Stimulated activated CD4-positive, alpha-beta T cell treated with anti-CD3 and anti-CD28 coated beads, Interleukin-2, amount 100 ng/mL, for 48 hours (primary cell): ENCODE results near the gene CLDND1.
"Not testable (repeated sequence)": the region's sequence is repeated elsewhere in the genome, so short reads cannot be mapped to it uniquely, and the experiment has no call there.

ENCODE experiments used
- DNase-seq, 2 donors: peaks; one replicate each; pipeline ENCODE4 v3.0.0-alpha.2; 2020

The CLDND1 gene

GRCh38 chr3:98522544-98523281, at the start of gene CLDND1:
Gene CLDND1 (minus strand): TSS chr3:98522902. CDS start chr3:98521424, 1,478 bp downstream.
- peak; percentile 90 to 91 for DNase-seq

- no peak for DNase-seq
Observed at GRCh38 chr3:98568402-98568801, 45.7 kb upstream of the CLDND1 start.

GRCh38 chr3:98567666-98568270, 45.1 kb upstream of the CLDND1 start:
- no peak for DNase-seq

- DNase-seq, result no peak
Observed at GRCh38 chr3:98565843-98566242, 43.1 kb upstream of the CLDND1 start.

GRCh38 chr3:98565237-98565643, 42.5 kb upstream of the CLDND1 start:
- no peak for DNase-seq

GRCh38 chr3:98564282-98565005, 41.7 kb upstream of the CLDND1 start:
- no peak for DNase-seq

GRCh38 chr3:98563661-98564281, 41.1 kb upstream of the CLDND1 start:
- DNase-seq, result no peak

- DNase-seq, result no peak
Observed at GRCh38 chr3:98561727-98562521, 39.2 kb upstream of the CLDND1 start.

GRCh38 chr3:98560911-98561310, 38.2 kb upstream of the CLDND1 start:
- no peak for DNase-seq

GRCh38 chr3:98559769-98560168, 37.1 kb upstream of the CLDND1 start:
- DNase-seq, result not testable (repeated sequence)

GRCh38 chr3:98558100-98558827, 35.6 kb upstream of the CLDND1 start:
- DNase-seq, result no peak

GRCh38 chr3:98557324-98558010, 34.8 kb upstream of the CLDND1 start:
- DNase-seq, result peak in 1 of 2 donors; percentile 27

GRCh38 chr3:98556164-98557130, 33.7 kb upstream of the CLDND1 start:
- DNase-seq, result peak; percentile 51 to 53

GRCh38 chr3:98555025-98555379, 32.3 kb upstream of the CLDND1 start:
- no peak for DNase-seq

- DNase-seq, result no peak
Observed at GRCh38 chr3:98554580-98554979, 31.9 kb upstream of the CLDND1 start.

GRCh38 chr3:98553753-98554152, 31.1 kb upstream of the CLDND1 start:
- DNase-seq, result no peak

- DNase-seq, result no peak
Observed at GRCh38 chr3:98553021-98553563, 30.4 kb upstream of the CLDND1 start.

- DNase-seq, result no peak
Observed at GRCh38 chr3:98552232-98553020, 29.7 kb upstream of the CLDND1 start.

GRCh38 chr3:98551754-98552153, 29.1 kb upstream of the CLDND1 start:
- DNase-seq, result no peak
